HCT116 (cell line): ENCODE measurements around the gene ARHGEF25.

Experiments
- ATF3 ChIP-seq: IDR thresholded peaks from 2 replicates; pipeline ENCODE4 v1.6.1; 2012
- CTCF ChIP-seq, 3 experiments: fragments of 200-600 bp in 1 of 3; sonication (generic) in 1 of 3; IDR thresholded peaks in 2 of 3; conservative IDR thresholded peaks in 1 of 3; 2 replicates each; pipeline ENCODE4 v1.5.1; 2012 to 2017; ENCODE audit warnings: low read depth in 2 of 3, low read length in 2 of 3, antibody characterized with exemption in 1 of 3, borderline replicate concordance in 1 of 3, control low read depth in 1 of 3, mild to moderate bottlenecking in 1 of 3, mixed read lengths in 1 of 3, mixed run types in 1 of 3, moderate library complexity in 1 of 3; ENCODE audit not compliant: insufficient read depth in 1 of 3
- EZH2 ChIP-seq: fragments of 200-600 bp; sonication (generic); IDR thresholded peaks from 2 replicates; pipeline ENCODE4 v1.6.1; 2017; ENCODE audit warnings: antibody characterized with exemption, mixed run types
- EZH2phosphoT487 ChIP-seq: fragments of 200-600 bp; IDR thresholded peaks from 2 replicates; pipeline ENCODE4 v1.6.1; 2018; ENCODE audit warnings: antibody characterized with exemption, borderline replicate concordance
- JUND ChIP-seq: IDR thresholded peaks from 2 replicates; pipeline ENCODE4 v1.6.1; 2012
- MAX ChIP-seq: IDR thresholded peaks from 2 replicates; pipeline ENCODE4 v1.6.1; 2012
- POLR2A ChIP-seq: IDR thresholded peaks from 2 replicates; pipeline ENCODE4 v1.7.0; 2011; ENCODE audit warnings: borderline replicate concordance; ENCODE audit not compliant: insufficient read depth, insufficient read length; ENCODE audit errors: extremely low read depth
- POLR2AphosphoS5 ChIP-seq: IDR thresholded peaks from 2 replicates; pipeline ENCODE4 v1.6.1; 2011; ENCODE audit warnings: mild to moderate bottlenecking, low read depth, low read length, moderate library complexity
- RAD21 ChIP-seq: IDR thresholded peaks from 2 replicates; pipeline ENCODE4 v1.6.1; 2012; ENCODE audit warnings: low read depth, mild to moderate bottlenecking
- SP1 ChIP-seq: IDR thresholded peaks from 2 replicates; pipeline ENCODE4 v1.6.1; 2012; ENCODE audit warnings: low read depth
- TCF7L2 ChIP-seq: IDR thresholded peaks from 2 replicates; pipeline ENCODE4 v1.7.0; 2011; ENCODE audit warnings: borderline replicate concordance, inconsistent platforms; ENCODE audit not compliant: insufficient read depth, insufficient read length; ENCODE audit errors: extremely low read depth
- ZBTB33 ChIP-seq: IDR thresholded peaks from 2 replicates; pipeline ENCODE4 v1.6.1; 2011; ENCODE audit warnings: mild to moderate bottlenecking, low read length, moderate library complexity; ENCODE audit not compliant: insufficient replicate concordance; ENCODE audit errors: extremely low read depth
- ZFX ChIP-seq: fragments of 450-650 bp; IDR thresholded peaks from 2 replicates; pipeline ENCODE4 v1.6.1; 2017

- TF ChIP-seq ZFX (no peak), CTCF (IDR thresholded peaks at IDR 0.05 in 2 of 3, conservative IDR thresholded peaks at IDR 0.05 in 1 of 3; ENCODE audit: borderline replicate concordance in 1 of 3, insufficient read depth in 1 of 3, low read depth in 2 of 3, low read length in 2 of 3) (no peak), JUND (no peak), ZBTB33 (no peak), POLR2A (no peak), MAX (no peak), ATF3 (no peak), POLR2AphosphoS5 (no peak), EZH2 (no peak), RAD21 (no peak), EZH2phosphoT487 (no peak), SP1 (no peak), TCF7L2 (no peak)
Observed at GRCh38 chr12:57579677-57580465, 31.4 kb upstream of the ARHGEF25 start.
